IPS DF 4.7 (cell line): ENCODE data around the gene ERC2.

ENCODE experiments used
- DNase-seq: peaks from one replicate; pipeline ENCODE4 v3.0.0-alpha.2; 2013; ENCODE audit warnings: low spot score; ENCODE audit errors: extremely low read depth

Gene ERC2

GRCh38 chr3:55537563-55537962 is 930.7 kb downstream of the ERC2 start:
- no peak for DNase-seq

DNA sequence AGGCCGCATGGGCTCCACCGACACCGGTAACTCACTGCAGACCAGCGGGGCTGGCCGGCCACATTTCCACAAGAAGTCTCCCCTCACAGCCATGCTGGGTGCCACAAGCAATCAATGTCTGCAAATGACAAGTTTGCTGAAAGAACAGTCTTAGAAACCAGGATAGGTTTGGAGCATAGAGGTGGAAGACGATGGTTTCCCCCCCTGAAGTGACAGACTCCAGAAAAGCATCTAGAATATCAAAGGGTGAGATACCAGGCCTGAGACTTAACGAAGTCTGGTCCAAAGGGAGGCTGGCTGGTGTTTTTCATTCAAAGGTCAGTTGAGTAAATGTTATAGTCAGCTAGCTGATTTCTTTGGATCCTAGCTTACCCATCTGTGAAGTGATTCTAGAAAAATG is 931.1 kb downstream of the ERC2 start:
- no peak for DNase-seq

GRCh38 chr3:55534876-55535275 is 933.4 kb downstream of the ERC2 start:
- no peak for DNase-seq

GRCh38 chr3:55532806-55533205 is 935.5 kb downstream of the ERC2 start:
- DNase-seq = no peak

- DNase-seq = no peak
Observed at GRCh38 chr3:55531321-55531720, 936.9 kb downstream of the ERC2 start.

DNA sequence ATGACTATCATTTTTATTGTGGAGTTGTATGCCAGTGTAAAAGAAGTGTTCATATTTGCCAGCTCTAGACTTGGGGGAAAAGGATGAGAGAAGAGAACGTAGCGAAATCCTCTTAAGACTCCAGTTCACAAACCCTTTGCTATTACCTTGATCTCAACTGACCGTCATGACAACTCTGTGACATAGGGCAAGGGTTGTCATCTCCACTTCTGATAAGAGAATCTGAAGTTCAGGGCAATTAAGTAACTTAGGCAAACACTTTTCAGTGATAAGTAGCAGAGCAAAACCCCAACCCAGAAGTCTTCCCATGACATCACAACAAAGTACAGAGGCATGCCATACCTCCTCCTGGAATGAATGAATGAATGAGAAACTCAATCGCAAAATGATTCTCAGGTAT is 940.9 kb downstream of the ERC2 start:
- no peak for DNase-seq

- no peak for DNase-seq
Observed at GRCh38 chr3:55526332-55527030, 941.8 kb downstream of the ERC2 start.

- no peak for DNase-seq
Observed at GRCh38 chr3:55525436-55525835, 942.8 kb downstream of the ERC2 start.

GRCh38 chr3:55524565-55525244 is 943.6 kb downstream of the ERC2 start:
- no peak for DNase-seq

DNA sequence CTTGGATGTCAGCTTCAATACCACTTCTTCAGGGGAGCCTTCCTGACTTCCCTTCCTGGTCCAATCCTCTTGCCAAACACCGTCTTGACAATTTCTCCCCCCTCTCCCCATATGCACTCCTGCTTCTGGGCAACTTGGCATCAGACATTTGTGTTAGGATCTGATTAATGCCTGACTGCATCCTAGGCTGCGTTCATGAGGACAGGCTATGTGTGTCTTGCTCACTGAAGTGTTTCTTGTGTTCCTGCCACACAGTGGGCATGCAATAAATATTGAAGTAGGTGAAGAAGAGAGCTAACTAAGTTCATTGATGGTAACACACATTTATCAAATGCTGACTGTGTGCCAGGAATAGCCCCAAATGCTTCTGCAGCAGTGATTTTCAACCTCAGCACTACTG is 944.8 kb downstream of the ERC2 start:
- no peak for DNase-seq

- no peak for DNase-seq
Observed at GRCh38 chr3:55521738-55522421, 946.4 kb downstream of the ERC2 start.

- no peak for DNase-seq
Observed at GRCh38 chr3:55521064-55521737, 947.1 kb downstream of the ERC2 start.

DNA sequence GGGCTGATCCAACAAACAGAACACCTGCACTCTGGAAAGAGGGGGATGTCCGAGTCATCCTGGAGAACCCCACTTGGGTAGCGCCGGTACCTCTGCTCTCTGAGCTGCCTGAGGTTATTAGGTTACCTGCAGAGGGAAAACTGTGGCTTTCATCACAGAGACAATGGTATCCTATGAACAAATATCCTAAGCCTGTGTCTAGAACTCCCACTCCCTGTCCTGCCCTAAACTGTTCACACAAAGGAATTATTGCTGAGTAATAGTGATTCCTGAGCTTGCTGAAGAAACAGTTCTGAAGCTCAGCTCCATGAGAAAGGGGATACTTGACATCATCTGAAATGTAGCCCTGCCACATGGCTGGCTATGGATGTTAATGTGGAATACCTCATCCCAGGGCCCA is 949.2 kb downstream of the ERC2 start:
- DNase-seq = no peak

- DNase-seq = no peak
Observed at GRCh38 chr3:55518451-55518850, 949.8 kb downstream of the ERC2 start.

DNA sequence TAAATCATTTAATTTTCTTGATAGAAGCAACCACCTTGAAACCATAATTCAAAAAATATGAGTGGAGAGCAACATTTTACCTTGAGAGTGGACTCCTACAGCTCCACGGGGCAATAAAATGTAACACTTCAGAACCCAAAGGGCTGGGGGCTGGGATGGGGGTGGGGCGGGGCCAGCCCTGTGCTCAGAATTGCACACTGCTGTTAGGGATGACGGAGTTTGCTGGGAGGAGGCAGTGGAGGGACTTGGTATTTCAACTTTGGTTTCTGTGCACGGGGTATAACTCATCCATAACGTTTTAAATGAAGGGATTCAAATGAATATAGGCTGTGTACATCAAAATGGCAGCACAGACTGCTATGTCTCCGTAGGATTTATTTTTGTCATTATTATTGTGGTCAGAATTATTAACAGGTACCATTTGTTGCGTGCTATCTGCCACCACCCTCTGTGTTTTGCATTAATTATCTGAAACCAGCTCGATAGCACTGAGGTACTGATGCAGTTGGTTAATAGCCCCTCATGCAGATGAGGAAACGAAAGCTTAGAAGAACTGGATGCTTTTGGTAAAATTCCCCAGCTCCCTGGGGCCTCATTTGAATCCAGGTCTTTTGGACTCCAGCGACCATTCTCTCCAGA is 951.8 kb downstream of the ERC2 start:
- DNase-seq = no peak

DNA sequence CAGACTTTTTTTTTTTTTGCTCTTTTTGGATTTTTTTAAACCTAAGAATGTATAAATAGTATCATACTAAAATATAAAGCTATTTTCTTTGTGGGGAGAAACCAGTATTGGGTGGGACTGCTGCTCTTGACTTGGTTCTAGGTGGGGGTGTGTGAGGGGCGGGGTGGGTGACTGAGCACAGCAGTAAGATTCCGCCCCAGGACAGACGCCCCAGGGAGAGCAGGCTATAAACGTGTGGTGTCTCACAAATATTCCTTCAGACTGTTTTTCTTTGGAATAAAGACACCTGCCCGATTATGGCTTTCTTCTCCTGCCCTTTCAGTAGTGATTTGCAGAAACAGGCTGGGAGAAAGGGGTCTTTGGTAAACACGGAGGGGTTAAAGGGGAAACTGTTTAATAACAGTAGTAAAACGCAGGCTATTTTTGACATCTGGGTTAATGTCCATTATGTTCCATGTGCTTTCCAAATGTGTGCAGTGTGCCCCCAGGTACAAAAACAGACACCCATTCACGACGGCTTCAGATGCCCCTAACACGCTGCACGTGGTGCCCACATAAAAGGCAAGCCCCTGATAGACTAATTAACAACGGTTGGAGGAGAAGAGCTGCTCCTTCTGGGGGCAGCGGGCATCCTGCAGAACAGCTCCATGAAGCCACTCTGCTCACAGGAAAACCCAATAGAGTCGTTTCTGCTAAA is 952.6 kb downstream of the ERC2 start:
- no peak for DNase-seq

DNA sequence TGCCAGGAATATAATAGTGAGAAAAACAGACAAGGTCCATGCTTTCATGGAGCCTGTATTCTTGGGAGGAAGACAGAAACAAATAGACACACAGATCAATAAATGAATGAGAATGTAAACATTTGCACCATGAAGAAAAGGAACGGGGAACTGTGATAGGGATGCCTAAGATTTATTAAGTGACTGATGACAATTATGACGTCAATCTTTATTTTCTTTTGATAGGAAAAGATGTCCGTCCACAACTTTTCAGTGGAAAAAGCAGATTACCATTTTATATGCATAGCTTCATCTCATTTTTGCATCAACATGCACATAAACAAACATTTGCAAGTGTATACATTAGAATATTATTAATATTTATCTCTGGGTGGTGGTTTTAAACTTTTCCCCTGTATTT is 953.3 kb downstream of the ERC2 start:
- no peak for DNase-seq

DNA sequence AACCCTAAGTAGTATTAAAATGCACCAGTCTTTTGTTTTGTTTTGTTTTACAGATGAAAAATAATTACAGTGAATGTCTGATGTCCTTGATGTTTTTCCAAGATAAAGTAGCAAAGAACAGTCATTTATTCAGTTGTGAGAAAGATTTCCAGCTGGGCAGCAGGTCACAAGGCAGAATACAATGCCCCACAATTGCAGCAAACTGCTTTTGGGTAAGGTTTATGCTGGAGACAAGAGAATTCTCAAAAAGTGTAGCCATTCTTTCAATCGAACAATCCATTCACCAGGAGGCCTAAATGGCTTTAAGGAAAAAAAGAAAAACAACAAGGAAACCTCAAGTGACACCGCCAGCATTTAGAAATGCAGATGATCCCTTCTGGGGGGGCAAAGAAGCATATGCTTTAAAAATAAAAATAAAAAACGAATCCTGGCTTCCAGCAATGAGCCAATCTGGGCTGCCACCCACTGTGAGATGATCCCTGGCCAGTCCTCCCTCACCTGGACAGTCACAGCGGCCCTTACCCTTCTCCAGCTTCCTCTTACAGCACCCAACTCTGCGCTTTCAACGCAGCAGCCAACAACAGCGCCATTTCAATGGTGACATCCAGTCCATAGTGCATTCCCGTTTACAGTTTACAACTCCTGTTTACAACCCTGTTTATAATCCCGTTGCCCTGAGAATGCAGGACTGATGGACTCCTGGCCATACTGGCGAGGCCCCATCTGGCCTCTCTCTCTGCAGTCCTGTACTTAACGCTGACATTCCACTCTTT is 955.5 kb downstream of the ERC2 start:
- no peak for DNase-seq

GRCh38 chr3:55511895-55512570 is 956.2 kb downstream of the ERC2 start:
- no peak for DNase-seq

GRCh38 chr3:55508335-55508734 is 959.9 kb downstream of the ERC2 start:
- DNase-seq = no peak
